Measurements from ENCODE around the gene ODAD3.

ODAD3 gene

DNA sequence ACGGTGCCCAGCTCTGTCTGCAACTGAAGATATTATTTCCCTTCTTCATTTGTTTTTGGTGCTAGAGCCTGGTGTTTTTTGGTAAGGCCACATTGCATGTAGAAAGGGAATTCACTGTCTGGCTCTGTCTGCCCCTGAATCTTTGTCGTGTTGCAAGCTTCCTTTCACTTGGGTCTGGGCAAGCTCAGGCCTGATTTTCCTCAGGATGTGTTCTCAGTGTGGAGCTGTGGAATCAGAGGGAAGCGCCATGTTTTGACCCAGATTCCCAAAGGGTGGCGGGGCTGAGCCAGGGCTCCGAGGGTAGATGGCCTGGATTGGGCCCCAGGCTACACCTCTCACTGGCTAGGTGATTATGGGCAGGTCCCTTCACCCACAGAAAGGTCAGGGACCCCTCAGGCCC lies 9.1 kb upstream of the ODAD3 start:
- no peak overlapping the region for H3K4me2 ChIP-seq (ENCODE audit: low read depth, low read length)
- no peaks in the 10 kb centered on the region for H4K20me1 ChIP-seq (ENCODE audit: insufficient read depth, low read length)

DNA sequence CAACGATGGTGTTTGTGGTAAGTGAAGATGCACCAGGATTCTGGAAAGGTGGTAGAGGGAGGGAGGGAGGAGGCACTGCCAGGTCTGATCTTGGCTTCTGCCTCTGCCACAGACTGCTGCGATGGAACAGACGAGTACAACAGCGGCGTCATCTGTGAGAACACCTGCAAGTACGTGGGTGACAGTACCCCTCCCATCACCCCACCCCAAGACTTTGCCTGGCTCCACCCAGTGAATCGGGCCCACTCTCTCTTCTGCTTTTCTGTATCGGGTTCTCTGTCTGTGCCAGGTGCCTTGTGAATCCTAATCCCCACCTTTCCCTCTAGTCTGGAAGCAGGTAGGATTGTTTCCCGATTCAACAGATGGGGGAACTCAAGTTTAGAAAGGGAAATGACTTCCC lies 3.0 kb upstream of the ODAD3 start:
- Histone ChIP-seq H3K9ac (ENCODE audit: low read length) (no peak overlapping the region), H3K4me2 (ENCODE audit: low read depth, low read length) (no peak overlapping the region), H4K20me1 (ENCODE audit: insufficient read depth, low read length) (no peaks in the 10 kb centered on the region), H2AFZ (ENCODE audit: low read length) (no peak overlapping the region), H3K9me2 (replicated peaks; ENCODE audit: insufficient read depth, low read length) (no peaks in the 10 kb centered on the region), H3K4me3 (ENCODE audit: low read length) (no peak overlapping the region), H3K27ac (ENCODE audit: low read length) (no peak overlapping the region), H3K27me3 (replicated peaks; ENCODE audit: insufficient read depth, low read length) (0 out of 2 replicates have a peak, but pooled peaks cover 4% of the 10 kb centered on the region), H3K9me3 (replicated peaks; ENCODE audit: insufficient read depth, low read length) (no peaks in the 10 kb centered on the region), H3K79me2 (ENCODE audit: low read length) (peaks cover 22% of the 10 kb centered on the region), H3F3A (ENCODE audit: insufficient read depth, low read length) (no peaks in the 10 kb centered on the region), H3K4me1 (ENCODE audit: low read length) (no peaks in the 10 kb centered on the region; the same call in 1 of the 2 replicates), H3K36me3 (replicated peaks; ENCODE audit: insufficient read depth, low read length) (no peaks in the 10 kb centered on the region)
- no peak for TF ChIP-seq EZH2 (optimal IDR thresholded peaks at IDR 0.05; ENCODE audit: low read depth, low read length)
- no peak for TF ChIP-seq CTCF (IDR thresholded peaks at IDR 0.05; ENCODE audit: low read length)
- no peak for TF ChIP-seq EZH2phosphoT487 (IDR thresholded peaks at IDR 0.05; ENCODE audit: low read length)
- no peak for DNase-seq

More for the DNA sequence above, 9.1 kb upstream of the ODAD3 start:
- Histone ChIP-seq H3K36me3 (replicated peaks; ENCODE audit: insufficient read depth, low read length) (no peaks in the 10 kb centered on the region), H3K27ac (ENCODE audit: low read length) (no peak overlapping the region), H3K4me1 (ENCODE audit: low read length) (no peaks in the 10 kb centered on the region), H3K9me3 (replicated peaks; ENCODE audit: insufficient read depth, low read length) (no peaks in the 10 kb centered on the region), H3K79me2 (ENCODE audit: low read length) (no peaks in the 10 kb centered on the region), H2AFZ (ENCODE audit: low read length) (no peak overlapping the region), H3K27me3 (replicated peaks; ENCODE audit: insufficient read depth, low read length) (no peaks in the 10 kb centered on the region), H3K9ac (ENCODE audit: low read length) (no peak overlapping the region), H3K9me2 (replicated peaks; ENCODE audit: insufficient read depth, low read length) (no peaks in the 10 kb centered on the region), H3F3A (ENCODE audit: insufficient read depth, low read length) (no peaks in the 10 kb centered on the region), H3K4me3 (ENCODE audit: low read length) (no peak overlapping the region)
- DNase-seq, result no peak
- TF ChIP-seq EZH2 (optimal IDR thresholded peaks at IDR 0.05; ENCODE audit: low read depth, low read length) (no peak), EZH2phosphoT487 (IDR thresholded peaks at IDR 0.05; ENCODE audit: low read length) (no peak), CTCF (IDR thresholded peaks at IDR 0.05; ENCODE audit: low read length) (no peak)

DNA sequence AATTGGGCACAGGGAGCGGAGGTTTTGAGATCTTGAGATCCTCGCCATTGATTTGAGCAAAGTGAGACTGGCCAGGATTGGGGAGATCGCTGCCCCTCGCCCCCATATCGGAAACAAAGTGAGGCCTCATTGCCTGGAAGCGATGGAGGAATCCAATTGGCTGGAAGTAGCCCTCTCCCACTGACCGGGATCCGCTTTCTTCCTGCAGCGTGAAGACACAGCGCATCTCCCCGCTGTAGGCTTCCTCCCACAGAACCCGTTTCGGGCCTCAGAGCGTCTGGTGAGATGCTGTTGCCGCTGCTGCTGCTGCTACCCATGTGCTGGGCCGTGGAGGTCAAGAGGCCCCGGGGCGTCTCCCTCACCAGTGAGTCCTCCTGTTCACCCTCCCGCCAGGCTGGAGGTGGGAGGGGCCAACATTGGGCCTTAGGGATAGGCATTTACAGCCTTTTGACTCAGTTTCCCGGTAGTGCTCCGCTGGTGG lies 952 bp upstream of the ODAD3 start:
- no peak for DNase-seq
- H3K9ac ChIP-seq (ENCODE audit: low read length), result peak overlapping the region; percentile 85
- H3K79me2 ChIP-seq (ENCODE audit: low read length), result peaks cover 22% of the 10 kb centered on the region
- peak overlapping the region; percentile 89 for H3K4me3 ChIP-seq (ENCODE audit: low read length)
- no peaks in the 10 kb centered on the region for H3K36me3 ChIP-seq (replicated peaks; ENCODE audit: insufficient read depth, low read length)
- H3K4me1 ChIP-seq (ENCODE audit: low read length), result no peaks in the 10 kb centered on the region; the same call in 1 of the 2 replicates
- H3K9me3 ChIP-seq (replicated peaks; ENCODE audit: insufficient read depth, low read length), result no peaks in the 10 kb centered on the region
- H2AFZ ChIP-seq (ENCODE audit: low read length), result peak overlapping the region; percentile 71
- H3K27me3 ChIP-seq (replicated peaks; ENCODE audit: insufficient read depth, low read length), result 0 out of 2 replicates have a peak, but pooled peaks cover 9% of the 10 kb centered on the region
- H3F3A ChIP-seq (ENCODE audit: insufficient read depth, low read length), result no peaks in the 10 kb centered on the region
- H3K4me2 ChIP-seq (ENCODE audit: low read depth, low read length), result peak overlapping the region; percentile 72
- TF ChIP-seq EZH2phosphoT487 (IDR thresholded peaks at IDR 0.05; ENCODE audit: low read length) (no peak), EZH2 (optimal IDR thresholded peaks at IDR 0.05; ENCODE audit: low read depth, low read length) (no peak), CTCF (IDR thresholded peaks at IDR 0.05; ENCODE audit: low read length) (no peak)
- no peaks in the 10 kb centered on the region for H4K20me1 ChIP-seq (ENCODE audit: insufficient read depth, low read length)
- peak overlapping the region; percentile 69; the same call in 1 of the 2 replicates for H3K27ac ChIP-seq (ENCODE audit: low read length)
- no peaks in the 10 kb centered on the region for H3K9me2 ChIP-seq (replicated peaks; ENCODE audit: insufficient read depth, low read length)
